ENCODE measurements around the gene RASA2. TPM values are rescaled to one million over a fixed set of nuclear protein-coding genes. Genes with fewer than 3 reads are reported as not detected.

RASA2 gene
- total RNA-seq, 1 experiment from 2014 or later = 14.5 TPM

GRCh38 chr3:141648055-141648910 lies 161.5 kb downstream of the RASA2 start:
- TF ChIP-seq REST (IDR thresholded peaks at IDR 0.05; ENCODE audit: insufficient read depth in 1 of 2, low read depth in 2 of 2, low read length in 1 of 2) = no peak
- no peak for TF ChIP-seq CTCF (IDR thresholded peaks at IDR 0.05)
- no peak for TF ChIP-seq SIN3A (IDR thresholded peaks at IDR 0.05; ENCODE audit: borderline replicate concordance, insufficient read depth, low read depth, low read length)
- no peak for TF ChIP-seq TCF7L2 (IDR thresholded peaks at IDR 0.05; ENCODE audit: low read depth, low read length)
- TF ChIP-seq POLR2AphosphoS5 (IDR thresholded peaks at IDR 0.05; ENCODE audit: low read depth, low read length) = no peak
- Histone ChIP-seq H3K4me3 (ENCODE audit: low read depth in 2 of 2, low read length in 2 of 2) (no peak overlapping the region), H3K36me3 (ENCODE audit: control insufficient read depth, insufficient read depth, low read length) (no peaks in the 10 kb centered on the region), H3K9me3 (ENCODE audit: control insufficient read depth, insufficient read depth, low read depth, low read length) (no peaks in the 10 kb centered on the region), H3K27ac (ENCODE audit: low read length) (no peak overlapping the region), H3K4me1 (ENCODE audit: control insufficient read depth, insufficient read depth, low read length) (no peaks in the 10 kb centered on the region), H3K27me3 (ENCODE audit: control insufficient read depth, insufficient read depth, low read length) (no peaks in the 10 kb centered on the region)
- no TSS peak for BruUV-seq (replicated peaks)
- intact Hi-C loops (cut with micrococcal nuclease; ENCODE audit: unreplicated experiment) = no loop called here
- ATAC-seq (no peak), DNase-seq (ENCODE audit: low read depth, low spot score) (no peak)
- ChIA-PET CTCF (no interaction called here), POLR2A (interaction anchor here (0.6 kb wide), 1 partner anchor 70 kb away, joined by 14 read pairs; no protein-coding TSS in a partner anchor)
- in situ Hi-C loops (cut with HindIII; ENCODE audit: low pct_unique_long_range_greater_than_20kb, low sequenced_read_pairs) = no loop called here

GRCh38 chr3:141649871-141650270 lies 163.0 kb downstream of the RASA2 start:
- H3K27me3 ChIP-seq (ENCODE audit: control insufficient read depth, insufficient read depth, low read length) = no peaks in the 10 kb centered on the region
- DNase-seq (ENCODE audit: low read depth, low spot score) (no peak), ATAC-seq (no peak)
- BruUV-seq (replicated peaks) = no TSS peak
- POLR2A ChIA-PET = interaction anchor here (0.6 kb wide), 2 partner anchors 11 to 216 kb away, joined by 4 to 5 read pairs; no protein-coding TSS in a partner anchor
- intact Hi-C loops (cut with micrococcal nuclease; ENCODE audit: unreplicated experiment) (no loop called here), in situ Hi-C loops (cut with HindIII; ENCODE audit: low pct_unique_long_range_greater_than_20kb, low sequenced_read_pairs) (no loop called here)
- H3K9me3 ChIP-seq (ENCODE audit: control insufficient read depth, insufficient read depth, low read depth, low read length) = no peaks in the 10 kb centered on the region
- H3K4me3 ChIP-seq (ENCODE audit: low read depth in 2 of 2, low read length in 2 of 2) = no peak overlapping the region
- TF ChIP-seq CTCF (IDR thresholded peaks at IDR 0.05) (no peak), TCF7L2 (IDR thresholded peaks at IDR 0.05; ENCODE audit: low read depth, low read length) (no peak), REST (IDR thresholded peaks at IDR 0.05; ENCODE audit: insufficient read depth in 1 of 2, low read depth in 2 of 2, low read length in 1 of 2) (no peak), SIN3A (IDR thresholded peaks at IDR 0.05; ENCODE audit: borderline replicate concordance, insufficient read depth, low read depth, low read length) (no peak), POLR2AphosphoS5 (IDR thresholded peaks at IDR 0.05; ENCODE audit: low read depth, low read length) (no peak)
- H3K4me1 ChIP-seq (ENCODE audit: control insufficient read depth, insufficient read depth, low read length) = no peaks in the 10 kb centered on the region
- CTCF ChIA-PET = no interaction called here
- no peaks in the 10 kb centered on the region for H3K36me3 ChIP-seq (ENCODE audit: control insufficient read depth, insufficient read depth, low read length)
- no peak overlapping the region for H3K27ac ChIP-seq (ENCODE audit: low read length)
